B cell (primary cell): ENCODE measurements around the gene PRKCQ. TPM values are rescaled to one million over a fixed set of nuclear protein-coding genes. Genes with fewer than 3 reads are reported as not detected.

Source experiments
- ATAC-seq: fragments of 200-7000 bp; cut with Tn5 transposase; one replicate; pipeline ENCODE4 v1.10.0; 2021; ENCODE audit warnings: low read depth, mild to moderate bottlenecking, moderate number of reproducible peaks, moderate library complexity
- CTCF ChIA-PET: fragments of 350-600 bp; sonication (Branson Sonifier 250); formaldehyde crosslinking; loops from one replicate; lab custom pipeline; 2021; ENCODE audit warnings: antibody characterized with exemption, inconsistent platforms; lab: Charles Lee
- POLR2A ChIA-PET: fragments of 350-600 bp; sonication (Branson Sonifier 250); formaldehyde crosslinking; loops from one replicate; lab custom pipeline; 2021; ENCODE audit warnings: antibody characterized with exemption; lab: Charles Lee
- DNase-seq: peaks from one replicate; pipeline ENCODE4 v3.0.0; 2013
- H2AFZ ChIP-seq: 2 replicates; pipeline ENCODE4 v1.6.1; 2012; ENCODE audit warnings: mild to moderate bottlenecking, low read depth, low read length; ENCODE audit not compliant: insufficient read depth, poor library complexity, severe bottlenecking
- H3K27ac ChIP-seq, 2 donors: 1 replicate in 1 of 2; 2 replicates in 1 of 2; pipeline ENCODE4 v1.5.1; 2012 to 2013; ENCODE audit warnings: low read length in 2 of 2, mild to moderate bottlenecking in 2 of 2, moderate library complexity in 1 of 2
- H3K27me3 ChIP-seq, 4 experiments: fragments of 200-600 bp in 1 of 4; sonication (generic) in 1 of 4; replicated peaks in 1 of 4; 1 replicate in 2 of 4; 2 replicates in 2 of 4; pipeline versions ENCODE4 v1.6.1 to v1.7.0; 2013 to 2016; ENCODE audit warnings: low read length in 3 of 4, mild to moderate bottlenecking in 2 of 4, mixed read lengths in 1 of 4, moderate library complexity in 1 of 4; ENCODE audit not compliant: insufficient read depth in 4 of 4, control insufficient read depth in 3 of 4; ENCODE audit errors: control extremely low read depth in 1 of 4
- H3K36me3 ChIP-seq, 2 experiments: replicated peaks in 1 of 2; 1 replicate in 1 of 2; 2 replicates in 1 of 2; pipeline versions ENCODE4 v1.6.1 to v1.7.1; 2013; ENCODE audit warnings: low read length in 1 of 2; ENCODE audit not compliant: insufficient read depth in 2 of 2, control insufficient read depth in 1 of 2; ENCODE audit errors: control extremely low read depth in 1 of 2, extremely low read depth in 1 of 2
- H3K4me1 ChIP-seq, 2 donors: fragments of 200-600 bp in 1 of 2; sonication (generic) in 1 of 2; 1 replicate in 1 of 2; 2 replicates in 1 of 2; pipeline versions ENCODE4 v1.5.1 to v1.6.1; 2013 to 2017; ENCODE audit warnings: low read length in 2 of 2; ENCODE audit not compliant: control insufficient read depth in 2 of 2, insufficient read depth in 2 of 2
- H3K4me2 ChIP-seq: replicated peaks from 2 replicates; pipeline ENCODE3; 2012; ENCODE audit warnings: mild to moderate bottlenecking, low read depth, low read length; ENCODE audit not compliant: poor library complexity, severe bottlenecking
- H3K4me3 ChIP-seq, 5 experiments: fragments of 200-600 bp in 1 of 5; sonication (generic) in 1 of 5; 1 replicate in 3 of 5; 2 replicates in 2 of 5; pipeline versions ENCODE4 v1.5.1 to v1.7.0; 2011 to 2016; ENCODE audit warnings: low read length in 4 of 5, mild to moderate bottlenecking in 4 of 5, low read depth in 2 of 5, control low read depth in 1 of 5, moderate library complexity in 1 of 5; ENCODE audit not compliant: insufficient read depth in 1 of 5; ENCODE audit errors: control extremely low read depth in 1 of 5, extremely low read depth in 1 of 5
- H3K79me2 ChIP-seq: fragments of 200-600 bp; sonication (generic); one replicate; pipeline ENCODE4 v1.6.0; 2016; ENCODE audit warnings: low read length; ENCODE audit not compliant: control insufficient read depth, insufficient read depth
- H3K9ac ChIP-seq: fragments of 200-600 bp; sonication (generic); 2 replicates; pipeline ENCODE4 v1.6.1; 2017; ENCODE audit warnings: mild to moderate bottlenecking, low read length, moderate library complexity
- H3K9me3 ChIP-seq, 3 donors: one replicate each; pipeline versions ENCODE4 v1.6.1 to v1.7.1; 2013; ENCODE audit warnings: low read length in 2 of 3; ENCODE audit not compliant: control insufficient read depth in 2 of 3, insufficient read depth in 1 of 3; ENCODE audit errors: control extremely low read depth in 1 of 3
- H4K20me1 ChIP-seq: 2 replicates; pipeline ENCODE4 v1.6.0; 2012; ENCODE audit warnings: mild to moderate bottlenecking, low read length; ENCODE audit not compliant: insufficient read depth, control insufficient read depth, poor library complexity, severe bottlenecking
- H3K27ac Mint-ChIP-seq: one replicate; pipeline ENCODE4 v1.8.0; 2021; ENCODE audit warnings: mixed read lengths
- H3K27me3 Mint-ChIP-seq: one replicate; pipeline ENCODE4 v1.8.0; 2021; ENCODE audit warnings: mixed read lengths
- H3K4me1 Mint-ChIP-seq: one replicate; pipeline ENCODE4 v1.8.0; 2021; ENCODE audit warnings: mixed read lengths
- H3K4me3 Mint-ChIP-seq: one replicate; pipeline ENCODE4 v1.8.0; 2021; ENCODE audit warnings: mixed read lengths
- H3K9me3 Mint-ChIP-seq: one replicate; pipeline ENCODE4 v1.8.0; 2022; ENCODE audit warnings: mixed read lengths; ENCODE audit not compliant: insufficient read depth
- EZH2 ChIP-seq: IDR thresholded peaks from 2 replicates; pipeline ENCODE4 v1.6.1; 2012; ENCODE audit warnings: borderline replicate concordance, low read depth, mild to moderate bottlenecking, moderate library complexity, low read length; ENCODE audit not compliant: insufficient read depth, poor library complexity, severe bottlenecking
- WGBS: methylation state at CpG from one replicate; pipeline ENCODE4 v1.1.5; 2013; ENCODE audit warnings: missing lambda C conversion rate; ENCODE audit not compliant: insufficient coverage; 5-methylcytosine and 5-hydroxymethylcytosine counted together
- intact Hi-C: fragments of 100-400 bp; cut with micrococcal nuclease; formaldehyde crosslinking; loops from one replicate; pipeline ENCODE4 v1.10.0; 2022
- polyA plus RNA-seq: library from polyadenylated mRNA; depleted of rRNA; stranded (reverse); fragments of >200 nt; gene quantifications from 2 replicates; pipeline ENCODE4 v1.2.3, GENCODE V29; 2012
- total RNA-seq, 2 donors: library from RNA; stranded (reverse); fragments of 120-200 nt in 1 of 2; gene quantifications; 1 replicate in 1 of 2; 2 replicates in 1 of 2; pipeline versions ENCODE4 v1.2.3 to v1.2.4, GENCODE V29; 2013 to 2022
- TF ChIP-seq, protein P1 (sequence below): fragments of 200-600 bp; IDR thresholded peaks from one replicate; pipeline ENCODE4 v1.8.0; 2022; ENCODE audit warnings: antibody characterized with exemption, mild to moderate bottlenecking

PRKCQ gene
- total and polyA plus RNA-seq, 2 donors (not counting 1 experiment from before 2014, with no cell fraction given) = 0.15 to 0.16 TPM

GRCh38 chr10:6603142-6604125, 23.4 kb upstream of the PRKCQ start:
- H3K27me3 Mint-ChIP-seq = peaks cover 42% of the 10 kb centered on the region
- no peaks in the 10 kb centered on the region for H3K79me2 ChIP-seq
- H3K4me1 Mint-ChIP-seq = peaks cover 8% of the 10 kb centered on the region
- DNase-seq (no peak), ATAC-seq (no peak)
- H3K27ac Mint-ChIP-seq = no peak overlapping the region
- TF ChIP-seq, protein P1, sequence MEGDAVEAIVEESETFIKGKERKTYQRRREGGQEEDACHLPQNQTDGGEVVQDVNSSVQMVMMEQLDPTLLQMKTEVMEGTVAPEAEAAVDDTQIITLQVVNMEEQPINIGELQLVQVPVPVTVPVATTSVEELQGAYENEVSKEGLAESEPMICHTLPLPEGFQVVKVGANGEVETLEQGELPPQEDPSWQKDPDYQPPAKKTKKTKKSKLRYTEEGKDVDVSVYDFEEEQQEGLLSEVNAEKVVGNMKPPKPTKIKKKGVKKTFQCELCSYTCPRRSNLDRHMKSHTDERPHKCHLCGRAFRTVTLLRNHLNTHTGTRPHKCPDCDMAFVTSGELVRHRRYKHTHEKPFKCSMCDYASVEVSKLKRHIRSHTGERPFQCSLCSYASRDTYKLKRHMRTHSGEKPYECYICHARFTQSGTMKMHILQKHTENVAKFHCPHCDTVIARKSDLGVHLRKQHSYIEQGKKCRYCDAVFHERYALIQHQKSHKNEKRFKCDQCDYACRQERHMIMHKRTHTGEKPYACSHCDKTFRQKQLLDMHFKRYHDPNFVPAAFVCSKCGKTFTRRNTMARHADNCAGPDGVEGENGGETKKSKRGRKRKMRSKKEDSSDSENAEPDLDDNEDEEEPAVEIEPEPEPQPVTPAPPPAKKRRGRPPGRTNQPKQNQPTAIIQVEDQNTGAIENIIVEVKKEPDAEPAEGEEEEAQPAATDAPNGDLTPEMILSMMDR = no peak
- no peak for TF ChIP-seq EZH2
- ChIA-PET CTCF (interaction anchor here (1.1 kb wide), 1 partner anchor 45 kb away, joined by 3 read pairs; no protein-coding TSS in a partner anchor), POLR2A (no interaction called here)
- H3K9me3 Mint-ChIP-seq = no peaks in the 10 kb centered on the region
- intact Hi-C loops = no loop called here
- H3K4me3 Mint-ChIP-seq = no peak overlapping the region
- WGBS = 89% methylated on average over 14 of the region's 15 CpGs
- H3K27me3 ChIP-seq = no peaks in the 10 kb centered on the region
- no peak overlapping the region for H3K27ac ChIP-seq
- no peak overlapping the region for H3K9ac ChIP-seq
- H3K4me3 ChIP-seq = no peak overlapping the region
- H3K4me2 ChIP-seq = no peak overlapping the region
- H3K9me3 ChIP-seq = no peaks in the 10 kb centered on the region
- peaks cover 8% of the 10 kb centered on the region in 2 donors for H3K4me1 ChIP-seq
- H2AFZ ChIP-seq = no peak overlapping the region
- no peaks in the 10 kb centered on the region for H4K20me1 ChIP-seq
- no peaks in the 10 kb centered on the region for H3K36me3 ChIP-seq

DNA sequence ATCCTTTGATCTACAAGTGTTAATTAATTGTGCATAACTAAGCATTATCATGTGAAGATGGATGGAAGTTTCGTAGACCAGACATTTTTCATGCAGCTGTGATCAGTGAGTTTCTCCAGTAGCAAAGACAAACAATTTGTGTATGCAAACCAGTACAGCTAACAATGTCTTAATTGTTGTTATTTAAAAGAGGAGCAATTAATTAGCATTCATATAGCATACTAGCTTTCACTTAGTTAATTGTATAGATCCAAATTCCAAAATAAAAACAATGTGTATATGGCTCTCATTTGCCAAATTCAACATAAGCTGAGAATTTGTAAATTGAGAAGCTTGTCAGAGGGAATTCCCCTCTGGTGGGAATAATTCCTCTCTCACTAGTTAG, 22.6 kb upstream of the PRKCQ start:
- H3K36me3 ChIP-seq = no peaks in the 10 kb centered on the region
- H3K27ac ChIP-seq = no peak overlapping the region
- no peak overlapping the region for H3K4me3 ChIP-seq
- no peaks in the 10 kb centered on the region for H3K9me3 Mint-ChIP-seq
- TF ChIP-seq, protein P1 = no peak
- TF ChIP-seq EZH2 = no peak
- ChIA-PET POLR2A (no interaction called here), CTCF (interaction anchor here (1.1 kb wide), 1 partner anchor 44 kb away, joined by 3 read pairs; no protein-coding TSS in a partner anchor)
- ATAC-seq = no peak
- no peaks in the 10 kb centered on the region for H4K20me1 ChIP-seq
- no CpG with 5 or more reads among the region's 1 CpG for WGBS
- H3K27ac Mint-ChIP-seq = no peak overlapping the region
- H3K79me2 ChIP-seq = no peaks in the 10 kb centered on the region
- no peaks in the 10 kb centered on the region for H3K27me3 ChIP-seq
- H3K4me3 Mint-ChIP-seq = no peak overlapping the region
- no peak overlapping the region for H2AFZ ChIP-seq
- intact Hi-C loops = no loop called here
- H3K4me2 ChIP-seq = no peak overlapping the region
- H3K4me1 Mint-ChIP-seq = peaks cover 8% of the 10 kb centered on the region
- no peaks in the 10 kb centered on the region for H3K9me3 ChIP-seq
- no peak for DNase-seq
- H3K9ac ChIP-seq = no peak overlapping the region
- peaks cover 48% of the 10 kb centered on the region for H3K27me3 Mint-ChIP-seq
- peaks cover 8% of the 10 kb centered on the region in 2 donors for H3K4me1 ChIP-seq
